GM19240 (cell line): ENCODE data around the gene EPHB1.

Experiments
- DNase-seq: peaks from one replicate; pipeline ENCODE4 v3.0.0; 2011; ENCODE audit warnings: low spot score; ENCODE audit not compliant: insufficient read length

EPHB1 gene

DNA sequence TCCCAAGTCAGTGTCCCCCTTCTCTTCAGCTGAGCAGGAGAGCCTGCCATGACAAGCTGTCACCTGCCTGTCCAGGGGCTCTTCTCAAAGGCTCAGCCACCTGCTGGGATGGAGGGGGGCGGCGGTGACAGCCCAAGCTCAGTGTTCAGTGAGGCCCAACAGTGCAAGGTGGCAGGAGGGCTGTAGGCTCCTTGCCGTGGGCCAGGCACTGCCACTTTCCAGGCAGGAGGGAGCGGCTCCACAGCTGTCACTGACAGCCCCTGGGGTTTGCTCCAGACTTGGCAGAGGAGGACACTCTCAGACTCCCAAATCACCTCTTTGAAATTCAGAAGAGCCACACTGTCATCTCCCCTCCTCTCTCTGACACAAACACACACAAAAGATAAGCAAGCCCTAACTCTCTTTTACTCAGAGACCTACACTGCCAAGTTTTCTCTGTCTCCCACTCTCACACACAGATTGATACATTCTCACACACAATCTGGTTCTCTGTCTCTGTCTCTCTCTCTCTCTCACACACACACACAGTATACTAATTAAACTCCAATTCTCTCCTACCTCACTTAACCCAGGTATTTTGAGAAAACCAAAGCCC lies 443.3 kb downstream of the EPHB1 start:
- DNase-seq = no peak

DNA sequence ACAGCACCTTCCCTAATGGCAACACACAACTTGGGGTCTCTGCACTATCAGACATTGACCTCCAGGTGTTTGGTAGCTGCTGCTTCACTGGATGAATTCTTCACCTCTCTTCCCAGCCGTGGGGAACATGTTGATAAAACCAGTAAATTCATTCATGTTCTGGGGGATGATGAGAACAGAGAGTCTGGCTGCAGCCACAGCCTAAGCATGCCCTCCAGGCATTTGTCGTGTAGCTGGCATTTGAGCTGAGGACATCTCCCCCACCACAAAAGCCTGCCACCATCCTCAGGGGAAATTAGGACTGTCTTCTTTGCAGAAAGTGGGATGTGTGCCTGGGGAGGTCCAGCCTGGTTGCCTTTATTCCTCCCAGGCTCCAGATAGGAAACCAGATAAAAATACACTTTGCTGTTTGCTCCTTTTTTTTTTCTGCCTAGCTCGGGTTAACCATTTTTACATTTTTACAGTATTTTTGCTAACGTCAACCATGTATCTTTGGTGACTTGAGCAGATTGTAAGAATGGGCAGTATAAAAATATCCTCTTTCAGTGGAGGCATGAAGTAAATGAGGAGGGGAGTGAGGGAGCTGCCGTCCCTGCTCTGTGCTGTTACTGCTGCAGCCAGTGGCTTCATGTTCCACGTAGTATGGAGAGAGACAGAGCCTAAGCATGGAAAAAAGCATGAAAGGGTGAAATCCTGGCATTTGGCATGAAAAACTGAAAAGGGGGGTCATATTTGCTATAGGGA lies 444.0 kb downstream of the EPHB1 start:
- DNase-seq = no peak

DNA sequence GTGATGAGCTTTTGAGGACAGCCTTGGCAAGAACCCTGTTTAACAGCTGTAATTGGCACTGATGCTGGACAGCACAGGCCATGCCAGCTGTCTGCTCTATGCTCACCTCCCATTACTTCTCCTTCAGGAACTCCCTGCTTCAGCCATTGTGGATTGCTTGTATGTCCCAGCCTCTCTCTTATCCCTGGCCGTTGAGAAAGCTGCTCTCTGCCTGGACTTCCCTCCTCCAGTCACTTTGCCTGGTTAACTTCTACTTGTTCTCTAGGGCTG lies 444.5 kb downstream of the EPHB1 start:
- DNase-seq = no peak

DNA sequence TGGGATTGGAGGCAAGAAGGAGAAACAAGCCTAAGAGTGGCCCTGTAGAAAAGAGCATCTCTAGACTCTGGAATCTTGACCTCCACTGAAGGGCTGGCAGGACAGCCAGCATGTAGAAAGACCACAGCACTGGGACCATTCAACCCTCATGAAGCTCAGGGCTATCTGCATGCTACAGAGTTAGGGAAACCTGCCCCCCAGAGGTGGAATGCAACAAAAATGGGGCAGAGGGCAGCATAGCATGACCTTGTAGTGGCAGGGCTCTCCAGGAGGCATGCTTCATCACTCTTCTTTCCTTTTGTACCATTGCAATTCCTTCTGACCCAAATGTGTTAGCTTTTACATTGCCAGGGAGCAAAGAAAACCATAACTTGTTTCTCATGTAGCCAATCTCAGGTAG lies 445.4 kb downstream of the EPHB1 start:
- no peak for DNase-seq

DNA sequence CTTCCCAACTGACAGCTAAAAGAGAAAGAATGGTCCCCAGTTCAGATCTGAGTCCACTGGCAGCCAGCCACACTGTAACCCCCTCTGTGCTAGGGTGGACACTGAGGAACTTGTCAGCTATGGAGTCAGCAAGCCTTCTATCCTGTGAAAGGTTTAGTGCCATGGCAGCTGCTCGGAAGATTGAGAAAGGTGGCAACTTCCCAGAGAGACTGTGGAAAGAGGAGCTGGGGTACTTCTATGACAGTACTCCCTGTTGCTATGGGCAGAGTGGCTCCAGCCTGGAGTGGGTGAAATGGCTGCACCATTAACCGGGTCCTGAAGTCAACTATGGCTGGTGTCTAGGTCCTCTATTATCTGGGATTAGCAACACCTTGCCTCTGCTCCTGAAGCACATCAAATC lies 447.2 kb downstream of the EPHB1 start:
- DNase-seq = no peak

DNA sequence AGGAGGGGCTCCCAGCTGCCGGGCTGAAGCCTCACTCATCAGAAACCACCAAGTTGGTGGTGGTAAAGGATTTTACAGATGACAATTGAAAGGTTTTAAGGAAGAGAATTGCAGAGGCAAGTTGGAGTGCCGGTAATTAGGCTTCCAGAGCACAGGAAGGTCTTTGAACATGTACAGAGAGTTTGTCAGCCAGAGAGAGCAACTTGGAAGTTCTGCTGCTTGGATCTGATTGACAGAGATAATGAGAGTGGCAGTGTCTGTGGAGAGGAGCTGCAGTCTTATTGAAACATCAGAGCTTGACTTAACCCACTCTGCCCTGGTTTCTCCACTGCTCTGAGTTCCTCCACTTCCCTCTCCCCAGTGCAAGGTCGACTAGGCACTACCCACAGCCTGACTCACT lies 448.6 kb downstream of the EPHB1 start:
- no peak for DNase-seq

DNA sequence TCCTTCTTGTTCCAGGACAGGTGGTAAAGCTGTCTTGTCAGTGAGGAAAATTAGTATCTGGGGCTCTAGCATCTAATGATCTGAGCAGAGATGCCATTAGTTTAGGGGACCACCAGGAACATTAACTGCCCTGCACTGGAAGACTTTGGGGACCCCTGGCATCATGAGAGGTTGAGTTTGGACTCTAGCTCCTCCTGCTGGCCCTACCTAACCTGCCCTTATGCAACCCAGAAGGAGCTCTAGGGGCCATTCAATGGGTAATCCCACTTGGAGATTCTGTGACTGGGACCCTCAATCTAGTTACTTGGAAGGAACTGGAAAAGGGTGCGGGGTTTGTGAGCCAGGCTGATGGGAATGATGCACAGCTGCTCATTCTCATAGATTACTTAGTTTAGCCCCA lies 451.0 kb downstream of the EPHB1 start:
- DNase-seq = no peak

DNA sequence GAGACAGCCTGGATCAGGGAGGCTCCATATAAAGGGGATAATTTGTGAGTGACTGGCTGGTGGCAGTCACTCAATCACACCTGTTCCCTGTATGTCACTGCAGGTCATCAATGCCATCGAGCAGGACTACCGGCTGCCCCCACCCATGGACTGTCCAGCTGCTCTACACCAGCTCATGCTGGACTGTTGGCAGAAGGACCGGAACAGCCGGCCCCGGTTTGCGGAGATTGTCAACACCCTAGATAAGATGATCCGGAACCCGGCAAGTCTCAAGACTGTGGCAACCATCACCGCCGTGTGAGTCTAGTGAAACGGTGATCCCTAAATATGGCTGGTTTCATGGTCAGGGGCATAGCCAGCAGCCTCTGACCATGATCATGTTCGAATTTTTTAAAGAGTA lies 453.2 kb downstream of the EPHB1 start:
- no peak for DNase-seq

DNA sequence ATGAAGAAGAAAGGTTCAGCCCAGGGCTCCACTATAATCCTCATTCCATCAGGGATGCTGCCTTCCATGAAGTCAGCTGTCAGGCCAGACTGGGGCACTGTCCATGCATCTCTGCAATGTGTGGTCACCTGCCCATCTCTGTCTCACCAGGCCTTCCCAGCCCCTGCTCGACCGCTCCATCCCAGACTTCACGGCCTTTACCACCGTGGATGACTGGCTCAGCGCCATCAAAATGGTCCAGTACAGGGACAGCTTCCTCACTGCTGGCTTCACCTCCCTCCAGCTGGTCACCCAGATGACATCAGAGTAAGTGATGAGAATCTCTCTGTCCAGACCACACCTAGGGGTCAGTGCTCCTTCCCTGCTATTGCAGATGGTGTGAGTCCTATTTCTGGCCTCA lies 454.1 kb downstream of the EPHB1 start:
- no peak for DNase-seq

DNA sequence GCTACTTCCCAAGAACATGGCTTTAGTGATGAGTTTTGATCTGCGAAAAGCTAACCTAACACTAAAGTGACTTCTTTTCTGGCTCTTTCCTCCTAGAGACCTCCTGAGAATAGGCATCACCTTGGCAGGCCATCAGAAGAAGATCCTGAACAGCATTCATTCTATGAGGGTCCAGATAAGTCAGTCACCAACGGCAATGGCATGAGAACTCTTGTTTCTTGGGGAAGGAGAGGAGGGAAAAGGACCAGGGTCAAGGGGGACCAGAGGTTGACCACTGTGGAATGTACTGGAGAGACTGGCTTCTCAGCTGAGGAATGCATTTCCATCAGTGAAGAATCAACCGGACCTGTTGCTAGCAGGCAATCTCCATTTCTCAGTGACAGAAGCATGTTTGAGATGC lies 463.9 kb downstream of the EPHB1 start:
- DNase-seq = no peak

DNA sequence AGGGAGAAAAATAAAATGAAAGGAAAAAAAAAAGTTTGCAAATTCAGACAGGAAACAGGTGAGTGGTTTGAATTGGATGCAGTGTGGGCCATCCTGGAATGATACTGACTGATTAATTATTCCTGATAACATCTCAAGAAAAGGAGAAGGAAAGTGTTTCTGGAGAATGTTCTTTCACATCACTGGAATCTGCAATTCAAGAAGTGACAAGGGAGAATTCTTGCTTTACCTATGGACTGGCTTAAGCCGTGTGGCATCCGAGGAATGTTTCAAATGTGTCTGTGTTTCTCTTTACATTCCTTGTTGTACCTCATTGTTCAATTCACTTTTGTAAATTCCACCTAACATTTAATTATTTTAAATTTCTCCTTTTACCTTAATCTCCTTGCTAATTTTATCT lies 465.0 kb downstream of the EPHB1 start:
- no peak for DNase-seq

DNA sequence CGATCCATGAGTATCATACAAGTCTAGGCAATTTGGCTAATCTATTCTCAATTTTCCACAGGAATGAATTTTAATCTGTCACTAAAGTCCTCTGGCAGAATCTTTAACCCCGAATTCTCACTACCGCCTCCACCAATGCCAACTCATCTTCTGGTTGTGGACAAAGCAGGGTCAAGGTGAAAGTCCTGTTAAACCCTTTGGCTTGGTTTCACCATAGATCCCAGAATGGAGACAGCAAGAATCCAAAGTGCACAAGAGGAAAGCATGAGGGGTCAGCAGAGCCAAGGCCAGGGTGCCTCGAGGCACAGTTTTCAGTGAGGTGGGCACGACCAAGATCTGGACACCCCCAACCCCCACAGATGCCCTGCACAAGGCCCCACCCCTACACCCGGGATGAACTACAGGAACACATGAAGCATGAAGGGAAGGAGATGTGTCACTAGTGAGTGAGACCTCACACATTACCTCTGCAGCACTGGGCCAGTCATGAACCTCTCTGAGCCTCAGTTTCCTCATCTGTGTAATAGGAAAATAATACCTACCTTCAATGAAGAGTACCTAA lies 466.2 kb downstream of the EPHB1 start:
- no peak for DNase-seq

DNA sequence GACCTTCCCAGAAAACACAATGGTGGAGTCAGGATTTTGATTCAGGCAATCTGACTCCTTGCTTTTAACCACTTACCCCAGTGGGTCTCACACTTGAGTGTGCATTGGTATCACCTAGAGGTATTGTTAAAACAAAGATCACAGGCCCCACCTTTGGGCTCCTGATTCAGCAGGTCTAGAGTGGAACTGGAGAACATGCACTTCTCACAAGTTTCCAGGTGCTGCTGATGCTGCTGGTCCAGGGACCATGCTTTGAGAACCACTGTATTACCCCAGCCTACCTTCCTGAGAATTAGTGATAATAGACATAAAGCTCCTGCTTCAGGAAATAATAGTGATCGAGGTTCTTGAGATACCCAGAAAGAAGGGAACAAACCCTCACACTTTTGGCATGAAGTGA lies 466.9 kb downstream of the EPHB1 start:
- DNase-seq = no peak

DNA sequence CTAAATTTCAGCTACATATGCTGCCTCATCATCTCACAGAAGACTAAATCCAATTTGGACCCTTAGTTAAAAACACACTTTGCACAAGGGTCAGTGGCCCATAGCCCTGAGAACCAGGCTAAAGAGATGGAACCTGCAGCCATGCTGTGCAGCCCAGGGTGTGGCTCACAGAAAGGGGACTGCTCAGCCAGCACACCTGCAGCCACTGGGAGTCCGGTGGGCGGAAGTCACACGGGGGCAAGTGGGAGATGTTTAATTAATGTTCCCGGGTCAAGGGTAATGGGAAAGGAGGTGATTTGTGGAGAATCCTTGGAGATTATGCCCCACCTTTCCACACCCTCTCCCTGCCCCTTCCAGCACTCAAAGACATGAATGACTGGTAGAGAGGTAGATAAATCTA lies 467.4 kb downstream of the EPHB1 start:
- no peak for DNase-seq

DNA sequence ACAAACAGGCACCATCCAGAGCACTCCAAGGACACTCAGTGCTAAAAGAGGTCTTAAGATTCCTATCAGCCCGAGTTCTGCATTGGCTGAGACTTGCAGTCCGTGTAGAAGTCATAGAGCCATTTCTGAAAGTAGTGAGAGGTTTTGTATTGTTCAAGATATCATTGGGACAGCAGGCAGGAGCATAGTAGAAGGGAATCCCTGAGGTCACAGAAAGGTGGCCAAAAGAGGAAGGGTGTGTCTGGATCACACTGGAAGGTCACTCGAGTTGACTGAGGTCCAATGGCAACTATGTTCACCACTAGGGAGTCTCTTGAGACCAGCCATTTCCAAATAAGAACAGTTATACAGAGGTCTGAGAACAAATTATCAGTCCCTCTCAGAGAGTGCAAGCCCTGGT lies 468.3 kb downstream of the EPHB1 start:
- no peak for DNase-seq

DNA sequence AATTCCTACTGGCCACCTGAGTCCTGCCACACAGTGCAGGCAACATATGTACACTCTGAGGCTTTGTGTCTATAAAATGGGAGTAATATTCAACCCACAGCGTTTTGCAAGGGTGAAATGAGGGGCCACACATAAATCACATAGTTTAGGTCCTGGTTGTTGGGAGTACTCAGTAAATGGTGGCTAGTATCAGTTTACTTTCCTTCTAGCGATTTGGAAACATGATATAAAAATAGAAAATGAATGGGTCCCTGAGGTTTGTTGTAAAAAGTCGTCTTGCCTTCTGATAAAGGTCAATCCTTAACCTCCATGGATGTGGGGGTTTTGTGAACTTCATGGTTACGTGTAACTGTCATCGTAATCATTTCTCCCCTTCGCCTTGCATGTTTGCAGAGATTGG lies 472.4 kb downstream of the EPHB1 start:
- DNase-seq = no peak

DNA sequence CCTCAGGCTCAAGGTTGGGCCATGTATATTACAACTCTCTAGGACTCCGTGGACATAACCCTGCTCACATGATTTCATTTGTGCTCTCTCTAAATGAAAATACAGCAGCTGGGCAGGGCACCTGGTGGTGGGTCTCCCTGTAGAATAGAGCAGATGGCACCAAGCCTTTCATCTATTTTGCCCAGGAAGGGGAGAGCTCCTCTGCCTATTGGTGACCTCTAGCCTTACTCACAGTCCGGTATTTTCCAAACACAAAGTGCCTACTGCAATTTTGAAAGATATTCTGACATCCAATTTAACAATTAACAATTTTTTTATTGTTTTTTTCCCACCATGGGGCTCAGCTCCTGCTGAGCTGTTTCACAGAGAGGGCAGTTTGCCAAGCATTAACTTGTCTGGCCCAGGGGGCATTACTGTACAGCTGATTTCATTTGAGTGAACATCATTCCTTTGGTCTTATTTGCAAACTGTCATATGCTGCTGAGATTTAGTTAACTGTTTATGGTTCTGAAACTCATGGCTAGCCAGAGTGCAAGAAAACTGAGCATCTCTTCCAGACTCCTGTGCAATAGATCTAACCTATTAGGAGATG lies 474.0 kb downstream of the EPHB1 start:
- no peak for DNase-seq

DNA sequence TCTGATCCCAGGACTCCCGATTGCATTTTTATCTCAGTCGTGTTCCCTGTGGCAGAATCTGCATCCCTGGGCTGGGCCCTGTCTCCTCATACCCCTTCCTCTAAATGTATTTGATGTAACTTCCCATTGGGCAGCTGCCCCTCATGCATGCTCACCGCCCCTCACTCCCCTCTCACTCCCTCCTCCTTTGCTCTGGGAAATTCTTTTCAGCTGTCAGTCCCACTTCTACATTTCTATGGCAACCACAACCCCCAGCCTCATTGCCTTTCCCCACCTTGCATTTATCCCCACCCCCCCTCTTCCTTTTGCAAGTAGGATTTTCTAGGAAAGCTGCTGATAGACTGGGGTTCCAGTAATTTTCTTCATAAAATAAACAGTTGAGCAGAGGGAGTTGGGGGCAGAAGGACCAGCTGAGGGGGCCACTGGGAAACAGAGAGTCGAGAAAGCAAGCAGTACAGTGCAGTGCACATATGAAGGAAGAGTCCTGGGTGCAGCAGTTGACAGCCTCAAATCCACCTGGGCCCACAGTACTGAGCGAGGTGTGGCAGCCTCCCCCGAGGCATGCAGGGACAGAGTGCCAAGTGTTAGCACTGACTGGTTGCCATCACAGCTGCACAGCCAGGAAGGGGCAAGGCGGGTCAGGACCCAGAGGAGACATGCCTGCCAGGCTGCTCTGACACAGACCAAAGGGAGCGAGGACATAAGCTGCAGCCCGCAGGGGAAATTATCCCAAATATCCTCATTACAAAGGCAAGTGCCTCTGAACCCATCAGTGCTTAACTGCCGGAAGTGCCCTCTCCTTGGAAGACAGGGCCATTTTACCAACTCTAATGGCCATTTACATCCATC lies 476.3 kb downstream of the EPHB1 start:
- DNase-seq = no peak

DNA sequence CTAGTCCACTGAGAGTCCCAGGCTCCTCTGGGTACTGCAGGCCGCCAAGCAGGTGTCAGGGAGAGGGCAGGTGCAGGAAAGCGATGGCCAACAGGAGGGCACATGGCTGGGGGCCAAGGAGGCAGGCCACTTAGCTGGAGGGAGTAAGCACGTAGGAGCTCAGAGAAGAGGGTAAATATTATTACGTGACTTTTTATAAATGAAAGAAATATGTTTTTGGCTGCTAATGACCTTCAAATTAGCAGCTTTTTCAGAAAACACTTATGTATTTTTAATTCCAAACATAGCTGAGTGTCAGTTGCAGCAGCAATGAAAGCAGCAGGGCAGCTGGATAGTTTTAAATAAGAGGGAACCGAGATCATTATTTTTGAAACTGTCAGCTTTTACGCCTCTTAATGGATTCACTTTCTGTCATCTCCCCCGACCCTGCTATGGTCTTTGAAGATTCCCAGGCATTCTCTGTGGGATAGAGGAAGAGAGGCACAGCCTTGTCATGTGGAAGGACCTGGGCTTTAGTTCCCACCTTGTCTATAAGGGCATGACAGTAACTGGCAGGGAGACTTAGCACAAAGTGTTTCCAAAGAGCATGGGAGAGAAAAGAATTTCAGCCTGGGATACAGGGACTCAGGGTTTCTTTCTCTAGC lies 477.1 kb downstream of the EPHB1 start:
- no peak for DNase-seq

DNA sequence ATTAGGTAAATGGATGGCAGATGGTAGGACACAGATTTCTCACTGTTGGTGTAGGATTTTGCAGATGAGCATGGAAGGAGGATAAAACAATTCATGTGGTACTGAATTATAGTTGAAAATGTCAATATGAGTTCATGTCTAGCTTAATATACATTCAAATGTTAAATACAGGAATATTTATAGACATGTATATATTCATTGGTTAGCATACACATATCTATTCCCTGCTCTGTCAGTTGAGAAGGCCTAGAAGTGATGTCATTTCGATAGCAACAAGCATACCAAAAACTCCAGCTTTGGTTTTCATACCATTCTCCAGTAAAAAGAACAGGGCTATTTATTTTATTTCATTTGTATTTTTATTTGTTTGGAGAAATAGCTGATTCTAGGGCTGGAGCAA lies 497.1 kb downstream of the EPHB1 start:
- DNase-seq = no peak

DNA sequence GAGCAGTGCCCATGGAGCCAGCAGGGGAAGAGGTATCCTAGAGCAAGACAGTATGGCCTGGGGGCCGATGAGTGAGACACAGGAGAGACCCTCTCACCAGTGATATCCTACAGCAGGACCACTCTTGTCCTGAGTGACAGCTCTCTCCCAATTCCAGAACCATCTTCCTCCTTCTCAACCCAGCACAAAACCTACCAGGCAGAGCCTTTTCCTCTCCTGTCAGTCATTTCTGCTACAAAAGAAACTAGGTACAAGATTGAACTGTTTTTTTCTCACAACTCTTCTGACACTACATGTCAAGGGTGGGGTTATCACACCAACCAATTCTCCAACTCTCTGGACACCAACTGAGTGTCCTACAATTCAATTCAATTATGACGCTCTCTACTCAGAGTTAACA lies 506.6 kb downstream of the EPHB1 start:
- no peak for DNase-seq

DNA sequence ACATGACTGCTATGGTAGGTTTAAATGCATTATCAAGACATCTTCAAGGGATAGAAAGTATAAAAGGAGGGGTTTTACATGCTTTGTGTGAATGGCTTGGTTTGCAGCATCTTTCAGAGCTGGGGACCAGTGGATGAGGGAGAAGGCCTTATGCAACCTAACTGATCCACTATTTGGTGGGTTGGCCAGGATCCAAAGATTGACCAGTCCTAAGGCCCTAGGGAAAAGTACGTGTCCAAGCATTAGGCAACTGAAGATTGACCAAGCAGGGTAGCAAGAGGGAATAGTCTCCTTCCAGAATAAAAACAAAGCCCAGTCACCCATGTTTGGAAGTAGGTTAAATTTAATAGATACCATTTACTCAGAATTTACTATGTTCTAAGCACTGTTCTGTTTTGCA lies 509.3 kb downstream of the EPHB1 start:
- no peak for DNase-seq
